B cell (primary cell): Measurements from ENCODE around the gene ELOVL6. TPM values are rescaled to one million over a fixed set of nuclear protein-coding genes. Genes with fewer than 3 reads are reported as not detected.
A peak's percentile ranks its signal among the peaks of the same experiment; 100 is the strongest.

Experiments used
- ATAC-seq: fragments of 200-7000 bp; cut with Tn5 transposase; one replicate; pipeline ENCODE4 v1.10.0; 2021; ENCODE audit warnings: low read depth, mild to moderate bottlenecking, moderate number of reproducible peaks, moderate library complexity
- CTCF ChIA-PET: fragments of 350-600 bp; sonication (Branson Sonifier 250); formaldehyde crosslinking; loops from one replicate; lab custom pipeline; 2021; ENCODE audit warnings: antibody characterized with exemption, inconsistent platforms; lab: Charles Lee
- POLR2A ChIA-PET: fragments of 350-600 bp; sonication (Branson Sonifier 250); formaldehyde crosslinking; loops from one replicate; lab custom pipeline; 2021; ENCODE audit warnings: antibody characterized with exemption; lab: Charles Lee
- DNase-seq: peaks from one replicate; pipeline ENCODE4 v3.0.0; 2013
- H2AFZ ChIP-seq: 2 replicates; pipeline ENCODE4 v1.6.1; 2012; ENCODE audit warnings: mild to moderate bottlenecking, low read depth, low read length; ENCODE audit not compliant: insufficient read depth, poor library complexity, severe bottlenecking
- H3K27ac ChIP-seq, 2 donors: 1 replicate in 1 of 2; 2 replicates in 1 of 2; pipeline ENCODE4 v1.5.1; 2012 to 2013; ENCODE audit warnings: low read length in 2 of 2, mild to moderate bottlenecking in 2 of 2, moderate library complexity in 1 of 2
- H3K27me3 ChIP-seq, 4 experiments: fragments of 200-600 bp in 1 of 4; sonication (generic) in 1 of 4; replicated peaks in 1 of 4; 1 replicate in 2 of 4; 2 replicates in 2 of 4; pipeline versions ENCODE4 v1.6.1 to v1.7.0; 2013 to 2016; ENCODE audit warnings: low read length in 3 of 4, mild to moderate bottlenecking in 2 of 4, mixed read lengths in 1 of 4, moderate library complexity in 1 of 4; ENCODE audit not compliant: insufficient read depth in 4 of 4, control insufficient read depth in 3 of 4; ENCODE audit errors: control extremely low read depth in 1 of 4
- H3K36me3 ChIP-seq, 2 experiments: replicated peaks in 1 of 2; 1 replicate in 1 of 2; 2 replicates in 1 of 2; pipeline versions ENCODE4 v1.6.1 to v1.7.1; 2013; ENCODE audit warnings: low read length in 1 of 2; ENCODE audit not compliant: insufficient read depth in 2 of 2, control insufficient read depth in 1 of 2; ENCODE audit errors: control extremely low read depth in 1 of 2, extremely low read depth in 1 of 2
- H3K4me1 ChIP-seq, 2 donors: fragments of 200-600 bp in 1 of 2; sonication (generic) in 1 of 2; 1 replicate in 1 of 2; 2 replicates in 1 of 2; pipeline versions ENCODE4 v1.5.1 to v1.6.1; 2013 to 2017; ENCODE audit warnings: low read length in 2 of 2; ENCODE audit not compliant: control insufficient read depth in 2 of 2, insufficient read depth in 2 of 2
- H3K4me2 ChIP-seq: replicated peaks from 2 replicates; pipeline ENCODE3; 2012; ENCODE audit warnings: mild to moderate bottlenecking, low read depth, low read length; ENCODE audit not compliant: poor library complexity, severe bottlenecking
- H3K4me3 ChIP-seq, 5 experiments: fragments of 200-600 bp in 1 of 5; sonication (generic) in 1 of 5; 1 replicate in 3 of 5; 2 replicates in 2 of 5; pipeline versions ENCODE4 v1.5.1 to v1.7.0; 2011 to 2016; ENCODE audit warnings: low read length in 4 of 5, mild to moderate bottlenecking in 4 of 5, low read depth in 2 of 5, control low read depth in 1 of 5, moderate library complexity in 1 of 5; ENCODE audit not compliant: insufficient read depth in 1 of 5; ENCODE audit errors: control extremely low read depth in 1 of 5, extremely low read depth in 1 of 5
- H3K79me2 ChIP-seq: fragments of 200-600 bp; sonication (generic); one replicate; pipeline ENCODE4 v1.6.0; 2016; ENCODE audit warnings: low read length; ENCODE audit not compliant: control insufficient read depth, insufficient read depth
- H3K9ac ChIP-seq: fragments of 200-600 bp; sonication (generic); 2 replicates; pipeline ENCODE4 v1.6.1; 2017; ENCODE audit warnings: mild to moderate bottlenecking, low read length, moderate library complexity
- H3K9me3 ChIP-seq, 3 donors: one replicate each; pipeline versions ENCODE4 v1.6.1 to v1.7.1; 2013; ENCODE audit warnings: low read length in 2 of 3; ENCODE audit not compliant: control insufficient read depth in 2 of 3, insufficient read depth in 1 of 3; ENCODE audit errors: control extremely low read depth in 1 of 3
- H4K20me1 ChIP-seq: 2 replicates; pipeline ENCODE4 v1.6.0; 2012; ENCODE audit warnings: mild to moderate bottlenecking, low read length; ENCODE audit not compliant: insufficient read depth, control insufficient read depth, poor library complexity, severe bottlenecking
- H3K27ac Mint-ChIP-seq: one replicate; pipeline ENCODE4 v1.8.0; 2021; ENCODE audit warnings: mixed read lengths
- H3K27me3 Mint-ChIP-seq: one replicate; pipeline ENCODE4 v1.8.0; 2021; ENCODE audit warnings: mixed read lengths
- H3K4me1 Mint-ChIP-seq: one replicate; pipeline ENCODE4 v1.8.0; 2021; ENCODE audit warnings: mixed read lengths
- H3K4me3 Mint-ChIP-seq: one replicate; pipeline ENCODE4 v1.8.0; 2021; ENCODE audit warnings: mixed read lengths
- H3K9me3 Mint-ChIP-seq: one replicate; pipeline ENCODE4 v1.8.0; 2022; ENCODE audit warnings: mixed read lengths; ENCODE audit not compliant: insufficient read depth
- EZH2 ChIP-seq: IDR thresholded peaks from 2 replicates; pipeline ENCODE4 v1.6.1; 2012; ENCODE audit warnings: borderline replicate concordance, low read depth, mild to moderate bottlenecking, moderate library complexity, low read length; ENCODE audit not compliant: insufficient read depth, poor library complexity, severe bottlenecking
- WGBS: methylation state at CpG from one replicate; pipeline ENCODE4 v1.1.5; 2013; ENCODE audit warnings: missing lambda C conversion rate; ENCODE audit not compliant: insufficient coverage; 5-methylcytosine and 5-hydroxymethylcytosine counted together
- intact Hi-C: fragments of 100-400 bp; cut with micrococcal nuclease; formaldehyde crosslinking; loops from one replicate; pipeline ENCODE4 v1.10.0; 2022
- polyA plus RNA-seq: library from polyadenylated mRNA; depleted of rRNA; stranded (reverse); fragments of >200 nt; gene quantifications from 2 replicates; pipeline ENCODE4 v1.2.3, GENCODE V29; 2012
- total RNA-seq, 2 donors: library from RNA; stranded (reverse); fragments of 120-200 nt in 1 of 2; gene quantifications; 1 replicate in 1 of 2; 2 replicates in 1 of 2; pipeline versions ENCODE4 v1.2.3 to v1.2.4, GENCODE V29; 2013 to 2022
- TF ChIP-seq, protein P1 (sequence below): fragments of 200-600 bp; IDR thresholded peaks from one replicate; pipeline ENCODE4 v1.8.0; 2022; ENCODE audit warnings: antibody characterized with exemption, mild to moderate bottlenecking

Gene ELOVL6
- total and polyA plus RNA-seq, 2 donors (not counting 1 experiment from before 2014, with no cell fraction given): 0.10 to 0.22 TPM

DNA sequence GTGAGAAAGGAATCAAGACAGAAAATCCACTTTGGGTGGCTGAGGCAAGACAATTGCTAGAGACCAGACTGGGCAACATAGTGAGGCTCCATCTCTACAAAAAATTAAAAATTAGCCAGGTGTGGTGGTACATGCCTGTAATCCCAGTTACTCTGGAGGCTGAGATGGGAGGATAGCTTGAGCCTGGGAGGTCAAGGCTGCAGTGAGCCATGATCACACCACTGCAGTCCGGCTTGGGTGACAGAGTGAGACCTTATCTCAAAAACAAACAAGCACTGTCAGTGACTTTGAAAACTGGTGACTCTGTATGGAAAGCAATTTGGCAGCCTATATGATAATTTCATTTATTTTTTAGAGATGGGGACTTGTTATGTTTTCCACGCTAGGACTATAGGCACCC is 2.3 kb upstream of the ELOVL6 start:
- no peak overlapping the region for H2AFZ ChIP-seq
- peaks cover 21% of the 10 kb centered on the region for H3K4me1 Mint-ChIP-seq
- DNase-seq (no peak), ATAC-seq (no peak)
- H3K4me3 Mint-ChIP-seq: no peak overlapping the region
- H3K36me3 ChIP-seq: no peaks in the 10 kb centered on the region
- no peaks in the 10 kb centered on the region for H3K9me3 Mint-ChIP-seq
- POLR2A ChIA-PET: no interaction called here
- H3K4me2 ChIP-seq: no peak overlapping the region
- H3K9ac ChIP-seq: no peak overlapping the region
- CTCF ChIA-PET: no interaction called here
- no peaks in the 10 kb centered on the region for H3K9me3 ChIP-seq
- H3K4me1 ChIP-seq: peaks cover 7 to 14% of the 10 kb centered on the region in 2 donors
- no peak overlapping the region for H3K27ac Mint-ChIP-seq
- no peaks in the 10 kb centered on the region for H4K20me1 ChIP-seq
- TF ChIP-seq, protein P1, sequence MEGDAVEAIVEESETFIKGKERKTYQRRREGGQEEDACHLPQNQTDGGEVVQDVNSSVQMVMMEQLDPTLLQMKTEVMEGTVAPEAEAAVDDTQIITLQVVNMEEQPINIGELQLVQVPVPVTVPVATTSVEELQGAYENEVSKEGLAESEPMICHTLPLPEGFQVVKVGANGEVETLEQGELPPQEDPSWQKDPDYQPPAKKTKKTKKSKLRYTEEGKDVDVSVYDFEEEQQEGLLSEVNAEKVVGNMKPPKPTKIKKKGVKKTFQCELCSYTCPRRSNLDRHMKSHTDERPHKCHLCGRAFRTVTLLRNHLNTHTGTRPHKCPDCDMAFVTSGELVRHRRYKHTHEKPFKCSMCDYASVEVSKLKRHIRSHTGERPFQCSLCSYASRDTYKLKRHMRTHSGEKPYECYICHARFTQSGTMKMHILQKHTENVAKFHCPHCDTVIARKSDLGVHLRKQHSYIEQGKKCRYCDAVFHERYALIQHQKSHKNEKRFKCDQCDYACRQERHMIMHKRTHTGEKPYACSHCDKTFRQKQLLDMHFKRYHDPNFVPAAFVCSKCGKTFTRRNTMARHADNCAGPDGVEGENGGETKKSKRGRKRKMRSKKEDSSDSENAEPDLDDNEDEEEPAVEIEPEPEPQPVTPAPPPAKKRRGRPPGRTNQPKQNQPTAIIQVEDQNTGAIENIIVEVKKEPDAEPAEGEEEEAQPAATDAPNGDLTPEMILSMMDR: no peak
- TF ChIP-seq EZH2: no peak
- no peak overlapping the region for H3K27ac ChIP-seq
- no peaks in the 10 kb centered on the region for H3K79me2 ChIP-seq
- intact Hi-C loops: no loop called here
- H3K4me3 ChIP-seq: no peak overlapping the region
- H3K27me3 Mint-ChIP-seq: no peaks in the 10 kb centered on the region
- H3K27me3 ChIP-seq: no peaks in the 10 kb centered on the region
- WGBS: no CpG with 5 or more reads among the region's 2 CpGs

DNA sequence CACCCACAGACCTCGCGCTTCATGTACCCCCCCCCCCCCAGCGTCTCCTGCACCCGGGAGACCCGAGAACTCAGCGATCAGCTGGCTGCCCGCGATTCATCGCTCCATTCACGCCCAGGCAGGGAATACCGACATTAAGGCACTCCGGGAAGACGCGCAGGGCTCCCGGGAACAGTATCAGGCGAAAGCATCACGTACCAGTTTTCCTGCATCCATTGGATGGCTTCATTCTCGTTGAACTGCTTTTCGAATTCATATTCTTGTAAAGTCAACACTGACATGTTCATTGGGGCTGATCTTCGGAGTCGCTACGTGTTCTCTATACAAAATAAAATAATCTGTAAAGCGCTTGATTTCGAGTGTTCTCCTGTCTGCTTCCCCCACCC is 373 bp downstream of the ELOVL6 start:
- intact Hi-C loops: loop anchor here (5.0 to 10.0 kb wide), 5 partner anchors 201 to 766 kb away; partner anchors contain the start of genes CASP6, MCUB and SEC24B

More for the DNA sequence above, 373 bp downstream of the ELOVL6 start:
- ChIA-PET POLR2A (no interaction called here), CTCF (no interaction called here)
- peak overlapping the region; percentile 95 for H2AFZ ChIP-seq
- H3K4me2 ChIP-seq: peak overlapping the region; percentile 94
- H3K9ac ChIP-seq: peak overlapping the region; percentile 85
- H3K27ac ChIP-seq: no peak overlapping the region
- ATAC-seq (no peak), DNase-seq (peak; percentile 32)
- TF ChIP-seq EZH2: no peak
- TF ChIP-seq, protein P1: no peak
- H4K20me1 ChIP-seq: no peaks in the 10 kb centered on the region
- no peaks in the 10 kb centered on the region for H3K79me2 ChIP-seq
- Mint-ChIP-seq H3K27ac (peak overlapping the region; percentile 70), H3K4me1 (peaks cover 32% of the 10 kb centered on the region), H3K4me3 (peak overlapping the region; percentile 99), H3K27me3 (no peaks in the 10 kb centered on the region), H3K9me3 (no peaks in the 10 kb centered on the region)
- peaks cover 17 to 19% of the 10 kb centered on the region in 2 donors for H3K4me1 ChIP-seq
- no peaks in the 10 kb centered on the region for H3K9me3 ChIP-seq
- WGBS: under 1% methylated on average over 23 of the region's 24 CpGs
- peak overlapping the region; percentile 66 to 90 (median 85) for H3K4me3 ChIP-seq
- H3K36me3 ChIP-seq: no peaks in the 10 kb centered on the region
- no peaks in the 10 kb centered on the region for H3K27me3 ChIP-seq
